ENCODE results near the gene KCNC2. TPM values are rescaled to one million over a fixed set of nuclear protein-coding genes. Genes with fewer than 3 reads are reported as not detected.

The KCNC2 gene
- not detected in 2 replicates for total RNA-seq

DNA sequence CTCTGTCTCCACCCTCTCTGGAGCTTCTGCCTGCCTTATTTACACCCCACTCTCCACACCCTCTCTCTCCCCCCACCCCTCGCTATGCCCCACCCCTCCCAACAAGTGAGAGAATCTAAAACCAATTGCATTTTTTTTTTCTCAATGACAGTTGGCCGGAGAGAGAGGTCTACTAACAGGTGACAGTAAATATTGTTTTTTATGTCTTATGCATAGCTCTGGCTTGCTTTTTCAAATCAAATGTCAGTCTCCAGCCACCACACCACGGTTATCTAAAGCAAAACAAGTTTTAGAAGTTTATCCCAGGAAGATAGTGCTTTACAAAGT, at the start of gene KCNC2:
TSS of gene KCNC2 (minus strand) at position 28 of the 327 bp plus-strand sequence.

Other genes starting within 250 kb of the KCNC2 start
- gene CAPS2, start 120.5 kb upstream of the KCNC2 start, total RNA-seq = 2.7 and 6.1 TPM in 2 replicates
- gene GLIPR1L1, start 124.8 kb upstream of the KCNC2 start, total RNA-seq = not detected in 2 replicates
- gene GLIPR1L2, start 181.2 kb upstream of the KCNC2 start, total RNA-seq = 0.68 and 0.93 TPM in 2 replicates

All from nasal cavity respiratory epithelium epithelial cell of viscerocranial mucosa (primary cell).